Peyer's patch (tissue), 4 donors: ENCODE data around the gene CES5A. TPM values are rescaled to one million over a fixed set of nuclear protein-coding genes. Genes with fewer than 3 reads are reported as not detected.
"Not testable (repeated sequence)": the region's sequence is repeated elsewhere in the genome, so short reads cannot be mapped to it uniquely, and the experiment has no call there.

Experiments
- DNase-seq, 3 donors: peaks; one replicate each; pipeline ENCODE4 v3.0.0-alpha.2; 2017 to 2019
- H3K27ac ChIP-seq, 4 donors: fragments of 200-600 bp; sonication (generic); one replicate each; pipeline ENCODE4 v1.5.1; 2016 to 2019
- H3K27me3 ChIP-seq, 2 donors: fragments of 200-600 bp; sonication (generic); one replicate each; pipeline ENCODE4 v1.5.1; 2019
- H3K36me3 ChIP-seq, 3 donors: fragments of 200-600 bp; sonication (generic); one replicate each; pipeline ENCODE4 v1.5.1; 2016 to 2019
- H3K4me1 ChIP-seq, 4 donors: fragments of 200-600 bp; sonication (generic); one replicate each; pipeline ENCODE4 v1.5.1; 2016 to 2019
- H3K4me3 ChIP-seq, 4 donors: fragments of 200-600 bp; sonication (generic); 1 replicate in 3 of 4; 2 replicates in 1 of 4; pipeline ENCODE4 v1.5.1; 2016 to 2019; ENCODE audit warnings: mild to moderate bottlenecking in 1 of 4
- H3K9me3 ChIP-seq, 4 donors: fragments of 200-600 bp; sonication (generic); one replicate each; pipeline ENCODE4 v1.5.1; 2016 to 2019; ENCODE audit warnings: mild to moderate bottlenecking in 1 of 4
- POLR2A ChIP-seq, 2 donors: fragments of 450-650 bp; IDR thresholded peaks; one replicate each; pipeline ENCODE4 v1.5.1; 2017; ENCODE audit warnings: antibody characterized with exemption in 2 of 2, mild to moderate bottlenecking in 2 of 2, moderate library complexity in 2 of 2
- total RNA-seq, 4 donors: library from RNA; depleted of rRNA; stranded (reverse); fragments of >200 nt; gene quantifications; one replicate each; pipeline ENCODE4 v1.1.0, GENCODE V29; 2016
- TF ChIP-seq, protein P1 (sequence below), 6 experiments: fragments of 450-650 bp in 4 of 6; fragments of 200-600 bp in 2 of 6; sonication (generic) in 1 of 6; IDR thresholded peaks; one replicate each; pipeline ENCODE4 v1.5.1; 2017 to 2019; ENCODE audit warnings: antibody characterized with exemption in 6 of 6, mild to moderate bottlenecking in 3 of 6, moderate library complexity in 1 of 6

The CES5A gene
- total RNA-seq, 4 donors from 2014 or later = not detected

DNA sequence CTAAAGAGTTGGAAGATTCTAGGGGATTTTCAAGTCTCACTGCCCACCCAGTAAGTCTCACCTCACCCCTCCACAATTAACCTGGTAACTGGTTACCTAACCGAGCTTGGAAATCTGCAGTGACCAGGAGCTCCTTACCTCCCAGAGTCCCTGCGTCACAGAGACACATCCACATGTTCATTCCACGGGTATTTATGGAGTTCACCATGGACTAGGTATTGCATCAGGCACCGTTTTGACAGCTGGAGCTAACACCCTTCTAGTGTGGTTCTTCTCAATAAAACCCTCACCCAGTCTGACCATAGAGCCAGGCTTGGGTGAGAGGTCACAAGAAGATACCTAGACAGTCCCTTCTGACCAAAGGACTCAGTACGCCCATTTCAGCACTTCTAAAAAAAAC, 2.1 kb downstream of the CES5A start:
- DNase-seq = no peak
- H3K9me3 ChIP-seq = no peaks in the 10 kb centered on the region
- TF ChIP-seq, protein P1, sequence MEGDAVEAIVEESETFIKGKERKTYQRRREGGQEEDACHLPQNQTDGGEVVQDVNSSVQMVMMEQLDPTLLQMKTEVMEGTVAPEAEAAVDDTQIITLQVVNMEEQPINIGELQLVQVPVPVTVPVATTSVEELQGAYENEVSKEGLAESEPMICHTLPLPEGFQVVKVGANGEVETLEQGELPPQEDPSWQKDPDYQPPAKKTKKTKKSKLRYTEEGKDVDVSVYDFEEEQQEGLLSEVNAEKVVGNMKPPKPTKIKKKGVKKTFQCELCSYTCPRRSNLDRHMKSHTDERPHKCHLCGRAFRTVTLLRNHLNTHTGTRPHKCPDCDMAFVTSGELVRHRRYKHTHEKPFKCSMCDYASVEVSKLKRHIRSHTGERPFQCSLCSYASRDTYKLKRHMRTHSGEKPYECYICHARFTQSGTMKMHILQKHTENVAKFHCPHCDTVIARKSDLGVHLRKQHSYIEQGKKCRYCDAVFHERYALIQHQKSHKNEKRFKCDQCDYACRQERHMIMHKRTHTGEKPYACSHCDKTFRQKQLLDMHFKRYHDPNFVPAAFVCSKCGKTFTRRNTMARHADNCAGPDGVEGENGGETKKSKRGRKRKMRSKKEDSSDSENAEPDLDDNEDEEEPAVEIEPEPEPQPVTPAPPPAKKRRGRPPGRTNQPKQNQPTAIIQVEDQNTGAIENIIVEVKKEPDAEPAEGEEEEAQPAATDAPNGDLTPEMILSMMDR (IDR thresholded peaks at IDR 0.05) = no peak
- no peak for TF ChIP-seq POLR2A (IDR thresholded peaks at IDR 0.05)
- H3K27me3 ChIP-seq = no peaks in the 10 kb centered on the region
- no peak overlapping the region for H3K27ac ChIP-seq
- no peaks in the 10 kb centered on the region for H3K36me3 ChIP-seq
- no peak overlapping the region for H3K4me3 ChIP-seq
- H3K4me1 ChIP-seq = no peaks in the 10 kb centered on the region

DNA sequence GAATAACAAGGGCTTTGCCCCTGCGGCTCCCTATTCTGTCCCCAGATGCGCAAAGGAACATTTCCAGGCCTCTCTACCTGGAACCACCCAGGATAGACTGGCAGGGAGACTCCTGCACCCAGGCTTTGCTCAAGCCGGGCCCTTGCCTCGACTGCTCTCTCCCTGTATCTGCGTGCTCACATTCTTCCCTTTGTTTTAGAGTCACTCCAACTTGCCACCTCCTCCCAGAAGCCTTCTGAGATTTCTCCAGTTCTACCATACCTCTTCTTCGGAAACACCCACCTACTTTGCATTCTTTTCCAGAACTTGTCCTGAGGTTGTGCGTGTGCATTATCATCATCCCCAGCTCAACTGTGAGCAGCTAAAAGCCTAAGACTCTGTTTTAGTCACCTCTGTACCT, 3.0 kb downstream of the CES5A start:
- no peak for DNase-seq
- no peak overlapping the region for H3K4me3 ChIP-seq
- no peaks in the 10 kb centered on the region for H3K4me1 ChIP-seq
- H3K27ac ChIP-seq = no peak overlapping the region
- TF ChIP-seq POLR2A (IDR thresholded peaks at IDR 0.05) = no peak
- TF ChIP-seq, protein P1 (IDR thresholded peaks at IDR 0.05) = no peak
- H3K36me3 ChIP-seq = no peaks in the 10 kb centered on the region
- H3K9me3 ChIP-seq = no peaks in the 10 kb centered on the region
- no peaks in the 10 kb centered on the region for H3K27me3 ChIP-seq

DNA sequence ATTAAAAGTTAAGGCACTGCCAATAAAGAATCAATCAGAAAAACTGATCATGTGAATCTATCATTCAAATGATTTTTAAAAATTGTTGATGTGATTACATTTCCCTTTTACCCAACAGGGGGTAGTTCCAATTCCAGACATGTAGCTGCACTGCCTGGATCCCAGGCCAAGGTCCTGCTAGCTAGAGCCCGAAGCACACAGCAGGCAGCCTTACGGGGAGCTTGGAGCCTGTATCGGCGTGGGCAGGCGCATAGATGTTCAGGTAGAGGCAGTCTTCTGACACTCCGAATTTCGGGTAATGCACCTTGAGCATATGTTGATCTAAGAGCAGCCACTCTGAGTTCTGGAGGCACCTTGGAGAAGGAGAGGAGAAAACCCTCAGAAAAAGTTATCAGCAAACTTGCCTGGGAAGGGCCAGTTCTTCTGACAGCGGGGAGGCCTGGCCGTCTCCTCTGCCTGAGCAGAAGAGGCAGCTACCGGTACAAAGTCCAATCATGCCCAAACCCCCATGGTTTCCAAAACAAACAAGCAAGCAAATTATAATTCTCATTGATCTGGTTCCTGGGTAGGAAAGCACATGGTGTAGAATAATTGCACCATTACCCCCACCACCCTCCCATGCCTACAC, 3.6 kb downstream of the CES5A start:
- H3K9me3 ChIP-seq = no peaks in the 10 kb centered on the region
- no peak for TF ChIP-seq POLR2A (IDR thresholded peaks at IDR 0.05)
- TF ChIP-seq, protein P1 (IDR thresholded peaks at IDR 0.05) = no peak
- no peak for DNase-seq
- no peak overlapping the region for H3K27ac ChIP-seq
- no peaks in the 10 kb centered on the region for H3K4me1 ChIP-seq
- H3K27me3 ChIP-seq = no peaks in the 10 kb centered on the region
- H3K36me3 ChIP-seq = no peaks in the 10 kb centered on the region
- H3K4me3 ChIP-seq = no peak overlapping the region

DNA sequence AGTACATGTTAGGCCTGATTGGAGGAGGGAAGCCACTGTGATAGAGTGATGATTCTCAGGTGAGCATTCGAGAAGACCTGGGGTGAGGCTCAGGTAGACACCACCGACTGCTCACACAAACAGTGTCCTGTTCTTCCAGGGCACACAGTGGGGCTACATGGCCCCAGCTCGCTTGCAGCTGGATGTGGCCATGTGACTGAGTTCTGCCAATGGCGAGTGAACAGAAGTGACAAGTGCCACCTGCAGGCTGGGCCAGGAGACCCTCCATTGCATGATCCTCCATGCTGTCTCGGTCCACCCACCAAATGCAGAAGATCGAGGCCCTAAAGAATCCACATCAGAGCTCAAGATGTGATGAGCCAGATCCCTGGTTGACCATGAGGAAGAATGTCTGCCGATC, 6.2 kb downstream of the CES5A start:
- H3K4me3 ChIP-seq = no peak overlapping the region
- DNase-seq = no peak
- no peaks in the 10 kb centered on the region for H3K36me3 ChIP-seq
- H3K9me3 ChIP-seq = no peaks in the 10 kb centered on the region
- no peaks in the 10 kb centered on the region for H3K4me1 ChIP-seq
- no peaks in the 10 kb centered on the region for H3K27me3 ChIP-seq
- no peak for TF ChIP-seq POLR2A (IDR thresholded peaks at IDR 0.05)
- TF ChIP-seq, protein P1 (IDR thresholded peaks at IDR 0.05) = no peak
- H3K27ac ChIP-seq = no peak overlapping the region

DNA sequence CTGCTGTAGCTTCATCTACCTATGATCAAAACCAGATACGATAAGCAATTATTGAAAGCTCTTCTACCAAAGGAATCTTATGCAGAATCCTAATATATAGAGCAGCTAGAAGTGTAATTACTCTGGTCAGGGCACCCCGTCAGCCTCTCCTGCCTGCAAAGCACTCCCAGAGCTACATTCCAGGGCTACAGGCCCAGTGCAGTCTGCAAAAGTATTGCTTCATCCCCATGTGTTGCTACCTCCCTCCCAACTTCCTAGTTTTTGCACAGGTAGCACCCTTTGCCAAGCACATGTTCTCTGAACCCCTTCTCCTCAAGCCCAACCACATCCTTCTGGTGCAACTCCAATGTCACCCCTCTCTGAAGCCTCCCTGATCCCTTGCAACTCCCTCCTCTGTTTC, 7.0 kb downstream of the CES5A start:
- no peaks in the 10 kb centered on the region for H3K27me3 ChIP-seq
- no peaks in the 10 kb centered on the region for H3K9me3 ChIP-seq
- no peaks in the 10 kb centered on the region for H3K4me1 ChIP-seq
- DNase-seq = no peak
- TF ChIP-seq POLR2A (IDR thresholded peaks at IDR 0.05) = no peak
- TF ChIP-seq, protein P1 (IDR thresholded peaks at IDR 0.05) = no peak
- H3K36me3 ChIP-seq = no peaks in the 10 kb centered on the region
- H3K27ac ChIP-seq = no peak overlapping the region
- H3K4me3 ChIP-seq = no peak overlapping the region

DNA sequence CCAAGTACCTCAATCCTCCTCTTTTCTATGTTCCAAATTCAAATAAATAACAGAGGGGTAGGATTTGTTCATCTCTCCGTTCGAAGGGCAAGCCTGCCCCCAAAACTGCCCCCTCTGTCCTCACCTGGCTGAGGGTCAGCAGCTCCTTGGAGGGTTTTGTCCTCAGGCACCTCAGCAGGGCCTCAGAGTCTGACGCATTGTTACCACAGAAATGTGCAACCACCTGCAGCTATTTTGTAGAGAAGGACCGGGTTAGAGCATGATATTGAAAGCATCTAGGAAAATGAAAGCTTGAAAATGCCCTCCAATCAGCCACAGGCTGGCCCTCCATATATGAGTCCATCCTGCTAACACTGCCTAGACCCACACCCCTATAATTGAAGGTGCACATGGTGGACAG, 13.9 kb downstream of the CES5A start:
- no peak for DNase-seq
- H3K27ac ChIP-seq = no peak overlapping the region
- H3K9me3 ChIP-seq = no peaks in the 10 kb centered on the region
- no peaks in the 10 kb centered on the region for H3K27me3 ChIP-seq
- H3K36me3 ChIP-seq = no peaks in the 10 kb centered on the region
- TF ChIP-seq POLR2A (IDR thresholded peaks at IDR 0.05) = no peak
- TF ChIP-seq, protein P1 (IDR thresholded peaks at IDR 0.05) = no peak
- H3K4me1 ChIP-seq = no peaks in the 10 kb centered on the region
- no peak overlapping the region for H3K4me3 ChIP-seq

DNA sequence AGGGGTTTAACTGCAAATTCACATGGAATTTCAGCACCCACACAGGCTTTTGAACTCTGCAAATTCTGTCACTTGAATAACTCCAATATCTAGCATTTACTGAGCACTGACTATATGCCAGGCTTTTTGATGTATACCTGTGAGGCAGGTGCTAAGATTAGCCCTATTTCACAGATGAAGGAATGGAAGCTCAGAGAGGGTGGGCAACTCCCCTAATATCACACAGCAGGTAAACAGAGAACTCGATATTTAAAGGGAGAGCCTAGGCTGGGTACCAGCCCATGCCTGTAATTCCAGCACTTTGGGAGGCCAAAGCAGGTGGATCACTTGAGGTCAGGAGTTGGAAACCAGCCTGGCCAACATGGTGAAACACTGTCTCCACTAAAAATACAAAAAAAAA, 17.5 kb downstream of the CES5A start:
- not testable (repeated sequence) for H3K27me3 ChIP-seq, H3K36me3 ChIP-seq, H3K4me3 ChIP-seq, DNase-seq, H3K4me1 ChIP-seq, H3K27ac ChIP-seq, H3K9me3 ChIP-seq
